Liver (tissue), 9 donors: ENCODE results near the gene CASZ1. TPM values are rescaled to one million over a fixed set of nuclear protein-coding genes. Genes with fewer than 3 reads are reported as not detected.

ENCODE experiments used
- DNase-seq: peaks from one replicate; pipeline ENCODE4 v3.0.0-alpha.2; 2017; ENCODE audit warnings: low spot score
- H3K27ac ChIP-seq, 2 donors: one replicate each; pipeline ENCODE4 v1.7.0; 2013; ENCODE audit warnings: inconsistent platforms in 2 of 2, low read length in 2 of 2, control low read depth in 1 of 2, low read depth in 1 of 2, mild to moderate bottlenecking in 1 of 2
- H3K27me3 ChIP-seq, 4 donors: one replicate each; pipeline versions ENCODE4 v1.6.1 to v1.7.0; 2013; ENCODE audit warnings: low read length in 3 of 4, inconsistent platforms in 1 of 4, mild to moderate bottlenecking in 1 of 4, moderate library complexity in 1 of 4; ENCODE audit not compliant: control insufficient read depth in 4 of 4, insufficient read depth in 4 of 4
- H3K36me3 ChIP-seq, 4 donors: one replicate each; pipeline versions ENCODE4 v1.6.1 to v1.7.0; 2013; ENCODE audit warnings: low read length in 3 of 4, mild to moderate bottlenecking in 3 of 4, low read depth in 1 of 4, moderate library complexity in 1 of 4; ENCODE audit not compliant: control insufficient read depth in 4 of 4, insufficient read depth in 3 of 4
- H3K4me1 ChIP-seq, 4 donors: one replicate each; pipeline versions ENCODE4 v1.6.1 to v1.7.0; 2013; ENCODE audit warnings: low read length in 3 of 4, mild to moderate bottlenecking in 3 of 4, moderate library complexity in 1 of 4; ENCODE audit not compliant: control insufficient read depth in 4 of 4, insufficient read depth in 4 of 4
- H3K4me3 ChIP-seq, 3 donors: one replicate each; pipeline versions ENCODE4 v1.6.1 to v1.7.0; 2013; ENCODE audit warnings: low read length in 3 of 3, control low read depth in 1 of 3, low read depth in 1 of 3, mild to moderate bottlenecking in 1 of 3
- H3K9ac ChIP-seq, 2 donors: one replicate each; pipeline ENCODE4 v1.7.0; 2013; ENCODE audit warnings: low read length in 2 of 2, mild to moderate bottlenecking in 2 of 2, moderate library complexity in 2 of 2, control low read depth in 1 of 2, low read depth in 1 of 2
- H3K9me3 ChIP-seq, 4 donors: one replicate each; pipeline versions ENCODE4 v1.6.1 to v1.7.0; 2013; ENCODE audit warnings: low read length in 3 of 4; ENCODE audit not compliant: control insufficient read depth in 4 of 4
- EGR1 ChIP-seq, 2 donors: IDR thresholded peaks; 2 replicates each; pipeline ENCODE4 v1.6.1; 2016 to 2018; ENCODE audit warnings: antibody characterized with exemption in 2 of 2, low read depth in 2 of 2
- FOXA1 ChIP-seq: IDR thresholded peaks from 2 replicates; pipeline ENCODE4 v1.6.1; 2016; ENCODE audit warnings: antibody characterized with exemption
- FOXA2 ChIP-seq: IDR thresholded peaks from 2 replicates; pipeline ENCODE4 v1.6.1; 2016; ENCODE audit warnings: antibody characterized with exemption
- GABPA ChIP-seq, 2 donors: IDR thresholded peaks in 1 of 2; conservative IDR thresholded peaks in 1 of 2; 2 replicates each; pipeline ENCODE4 v1.6.1; 2016; ENCODE audit warnings: antibody characterized with exemption in 2 of 2, mild to moderate bottlenecking in 1 of 2, moderate library complexity in 1 of 2
- HNF4A ChIP-seq, 2 donors: conservative IDR thresholded peaks; 2 replicates each; pipeline ENCODE4 v1.6.1; 2016; ENCODE audit warnings: antibody characterized with exemption in 2 of 2, mild to moderate bottlenecking in 2 of 2
- HNF4G ChIP-seq: IDR thresholded peaks from 2 replicates; pipeline ENCODE4 v1.6.1; 2016; ENCODE audit warnings: antibody characterized with exemption
- JUND ChIP-seq, 2 donors: IDR thresholded peaks; 2 replicates each; pipeline ENCODE4 v1.6.1; 2016; ENCODE audit warnings: antibody characterized with exemption in 2 of 2
- NR2F2 ChIP-seq: IDR thresholded peaks from 2 replicates; pipeline ENCODE4 v1.6.1; 2016; ENCODE audit warnings: antibody characterized with exemption
- RAD21 ChIP-seq, 2 donors: IDR thresholded peaks; 2 replicates each; pipeline ENCODE4 v1.6.1; 2016; ENCODE audit warnings: antibody characterized with exemption in 2 of 2, mild to moderate bottlenecking in 2 of 2
- REST ChIP-seq: IDR thresholded peaks from 2 replicates; pipeline ENCODE4 v1.6.1; 2016; ENCODE audit warnings: antibody characterized with exemption, mild to moderate bottlenecking
- RXRA ChIP-seq, 2 donors: IDR thresholded peaks; 2 replicates each; pipeline ENCODE4 v1.6.1; 2017 to 2018; ENCODE audit warnings: antibody characterized with exemption in 2 of 2, mild to moderate bottlenecking in 1 of 2
- SP1 ChIP-seq: IDR thresholded peaks from 2 replicates; pipeline ENCODE4 v1.6.1; 2018; ENCODE audit warnings: antibody characterized with exemption, mild to moderate bottlenecking
- TAF1 ChIP-seq: conservative IDR thresholded peaks from 2 replicates; pipeline ENCODE4 v1.6.1; 2016; ENCODE audit warnings: antibody characterized with exemption, mild to moderate bottlenecking
- YY1 ChIP-seq: IDR thresholded peaks from 2 replicates; pipeline ENCODE4 v1.6.1; 2016; ENCODE audit warnings: antibody characterized with exemption, mild to moderate bottlenecking
- WGBS: extraction: QIAGEN DNeasy Blood & Tissue Kit; methylation state at CpG from one replicate; pipeline ENCODE4 v1.1.7; 2013; 5-methylcytosine and 5-hydroxymethylcytosine counted together
- polyA plus RNA-seq, 2 donors: library from polyadenylated mRNA; stranded (reverse) in 1 of 2; unstranded in 1 of 2; fragments of 200-250 nt in 1 of 2; fragments of >200 nt in 1 of 2; fragmentation: Nextera tagmentation in 1 of 2; extraction: Ambion mirVana in 1 of 2; gene quantifications; one replicate each; pipeline versions ENCODE4 v1.2.1 to v1.2.3, GENCODE V29; 2013 to 2015
- total RNA-seq, 2 donors: library from RNA; depleted of rRNA; stranded (reverse); fragments of >200 nt; gene quantifications; one replicate each; pipeline ENCODE4 v1.2.3, GENCODE V29; 2014
- TF ChIP-seq, protein P1 (sequence below): fragments of 150-350 bp; IDR thresholded peaks from 2 replicates; pipeline ENCODE4 v1.5.1; 2017; ENCODE audit warnings: improper control_type of control experiment, low read depth, low read length; ENCODE audit not compliant: missing input control
- TF ChIP-seq, protein P2 (sequence below): IDR thresholded peaks from 2 replicates; pipeline ENCODE4 v1.6.1; 2016; ENCODE audit warnings: antibody characterized with exemption
- TF ChIP-seq, protein P3 (sequence below): IDR thresholded peaks from 2 replicates; pipeline ENCODE4 v1.6.1; 2016; ENCODE audit warnings: antibody characterized with exemption
- TF ChIP-seq, protein P4 (sequence below): IDR thresholded peaks from 2 replicates; pipeline ENCODE4 v1.6.1; 2016; ENCODE audit warnings: antibody characterized with exemption
- donor health status: healthy.
- donor health status: healthy.
- donor health status: healthy.
- donor health status: healthy.
- donor health status: healthy.

The CASZ1 gene
- total RNA-seq (1 to 10 TPM; 1.6 to 3.5 TPM), polyA plus RNA-seq (1 to 10 TPM; 1.0 to 2.3 TPM)

- 1% methylated on average over 88 of the region's 88 CpGs for WGBS
- H3K9me3 ChIP-seq = no peaks in the 10 kb centered on the region
- no peak within 1 kb of the TSS for H3K27ac ChIP-seq
- no peaks in the 10 kb centered on the region for H3K36me3 ChIP-seq
- no peak for TF ChIP-seq FOXA2
- TF ChIP-seq, protein P1, sequence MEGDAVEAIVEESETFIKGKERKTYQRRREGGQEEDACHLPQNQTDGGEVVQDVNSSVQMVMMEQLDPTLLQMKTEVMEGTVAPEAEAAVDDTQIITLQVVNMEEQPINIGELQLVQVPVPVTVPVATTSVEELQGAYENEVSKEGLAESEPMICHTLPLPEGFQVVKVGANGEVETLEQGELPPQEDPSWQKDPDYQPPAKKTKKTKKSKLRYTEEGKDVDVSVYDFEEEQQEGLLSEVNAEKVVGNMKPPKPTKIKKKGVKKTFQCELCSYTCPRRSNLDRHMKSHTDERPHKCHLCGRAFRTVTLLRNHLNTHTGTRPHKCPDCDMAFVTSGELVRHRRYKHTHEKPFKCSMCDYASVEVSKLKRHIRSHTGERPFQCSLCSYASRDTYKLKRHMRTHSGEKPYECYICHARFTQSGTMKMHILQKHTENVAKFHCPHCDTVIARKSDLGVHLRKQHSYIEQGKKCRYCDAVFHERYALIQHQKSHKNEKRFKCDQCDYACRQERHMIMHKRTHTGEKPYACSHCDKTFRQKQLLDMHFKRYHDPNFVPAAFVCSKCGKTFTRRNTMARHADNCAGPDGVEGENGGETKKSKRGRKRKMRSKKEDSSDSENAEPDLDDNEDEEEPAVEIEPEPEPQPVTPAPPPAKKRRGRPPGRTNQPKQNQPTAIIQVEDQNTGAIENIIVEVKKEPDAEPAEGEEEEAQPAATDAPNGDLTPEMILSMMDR = no peak
- peak in 1 of 2 donors; percentile 32 for TF ChIP-seq RAD21 (IDR thresholded peaks at IDR 0.05)
- TF ChIP-seq EGR1 (IDR thresholded peaks at IDR 0.05; ENCODE audit: low read depth in 2 of 2) = peak in 1 of 2 donors; percentile 44
- no peak for TF ChIP-seq HNF4A (conservative IDR thresholded peaks at IDR 0.05)
- TF ChIP-seq RXRA (IDR thresholded peaks at IDR 0.05) = peak in 1 of 2 donors; percentile 14
- TF ChIP-seq YY1 = peak; percentile 70
- peak; percentile 50 for TF ChIP-seq SP1
- peak; percentile 60 for DNase-seq
- peaks cover 0 to 11% (median 0%) of the 10 kb centered on the region in 4 donors for H3K27me3 ChIP-seq
- H3K4me1 ChIP-seq = peaks cover 18 to 33% (median 22%) of the 10 kb centered on the region in 4 donors
- peak within 1 kb of the TSS in 2 of 3 donors; percentile 53 to 86 for H3K4me3 ChIP-seq
- H3K9ac ChIP-seq = no peak within 1 kb of the TSS
These were observed at the start of gene CASZ1 for GRCh38 chr1:10796029-10796944. Gene CASZ1 (minus strand): TSS chr1:10796646. CDS start chr1:10693889, 102,757 bp downstream.

GRCh38 chr1:10843697-10844096 is 47.3 kb upstream of the CASZ1 start:
- Histone ChIP-seq H3K36me3 (no peaks in the 10 kb centered on the region), H3K9ac (no peak overlapping the region), H3K27ac (no peak overlapping the region), H3K27me3 (no peaks in the 10 kb centered on the region), H3K4me3 (no peak overlapping the region), H3K4me1 (peaks cover 0 to 10% (median 7%) of the 10 kb centered on the region in 4 donors), H3K9me3 (peaks cover 0 to 6% (median 0%) of the 10 kb centered on the region in 4 donors)
- TF ChIP-seq, protein P2, sequence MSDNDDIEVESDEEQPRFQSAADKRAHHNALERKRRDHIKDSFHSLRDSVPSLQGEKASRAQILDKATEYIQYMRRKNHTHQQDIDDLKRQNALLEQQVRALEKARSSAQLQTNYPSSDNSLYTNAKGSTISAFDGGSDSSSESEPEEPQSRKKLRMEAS = no peak
- TF ChIP-seq HNF4A (conservative IDR thresholded peaks at IDR 0.05) (no peak), GABPA (IDR thresholded peaks at IDR 0.05 in 1 of 2, conservative IDR thresholded peaks at IDR 0.05 in 1 of 2) (no peak), FOXA1 (no peak), JUND (IDR thresholded peaks at IDR 0.05) (no peak), TAF1 (no peak), YY1 (no peak), EGR1 (IDR thresholded peaks at IDR 0.05; ENCODE audit: low read depth in 2 of 2) (no peak), REST (no peak), RAD21 (IDR thresholded peaks at IDR 0.05) (no peak), NR2F2 (no peak), FOXA2 (no peak), HNF4G (no peak)
- TF ChIP-seq, protein P3, sequence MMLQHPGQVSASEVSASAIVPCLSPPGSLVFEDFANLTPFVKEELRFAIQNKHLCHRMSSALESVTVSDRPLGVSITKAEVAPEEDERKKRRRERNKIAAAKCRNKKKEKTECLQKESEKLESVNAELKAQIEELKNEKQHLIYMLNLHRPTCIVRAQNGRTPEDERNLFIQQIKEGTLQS = no peak
- TF ChIP-seq, protein P4, sequence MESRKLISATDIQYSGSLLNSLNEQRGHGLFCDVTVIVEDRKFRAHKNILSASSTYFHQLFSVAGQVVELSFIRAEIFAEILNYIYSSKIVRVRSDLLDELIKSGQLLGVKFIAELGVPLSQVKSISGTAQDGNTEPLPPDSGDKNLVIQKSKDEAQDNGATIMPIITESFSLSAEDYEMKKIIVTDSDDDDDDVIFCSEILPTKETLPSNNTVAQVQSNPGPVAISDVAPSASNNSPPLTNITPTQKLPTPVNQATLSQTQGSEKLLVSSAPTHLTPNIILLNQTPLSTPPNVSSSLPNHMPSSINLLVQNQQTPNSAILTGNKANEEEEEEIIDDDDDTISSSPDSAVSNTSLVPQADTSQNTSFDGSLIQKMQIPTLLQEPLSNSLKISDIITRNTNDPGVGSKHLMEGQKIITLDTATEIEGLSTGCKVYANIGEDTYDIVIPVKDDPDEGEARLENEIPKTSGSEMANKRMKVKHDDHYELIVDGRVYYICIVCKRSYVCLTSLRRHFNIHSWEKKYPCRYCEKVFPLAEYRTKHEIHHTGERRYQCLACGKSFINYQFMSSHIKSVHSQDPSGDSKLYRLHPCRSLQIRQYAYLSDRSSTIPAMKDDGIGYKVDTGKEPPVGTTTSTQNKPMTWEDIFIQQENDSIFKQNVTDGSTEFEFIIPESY = no peak
- DNase-seq = no peak
- 91% methylated on average over 2 of the region's 2 CpGs for WGBS
